ENCODE data around the gene PRKN.

PRKN gene

GRCh38 chr6:162125659-162126058 lies 601.9 kb downstream of the PRKN start:
- H3K4me3 ChIP-seq (IDR thresholded peaks at IDR 0.05; ENCODE audit: insufficient read depth, low read depth, low read length) = no peak overlapping the region
- H3K9ac ChIP-seq = no peak overlapping the region
- no peaks in the 10 kb centered on the region for H3K36me3 ChIP-seq (ENCODE audit: insufficient read depth)
- no peak overlapping the region for H3K27ac ChIP-seq
- H3K27me3 ChIP-seq (ENCODE audit: insufficient read depth, low read depth) = no peaks in the 10 kb centered on the region
- no peaks in the 10 kb centered on the region; the same call in 1 of the 2 replicates for H4K20me1 ChIP-seq (ENCODE audit: insufficient read depth)
- no peaks in the 10 kb centered on the region for H3K4me1 ChIP-seq (ENCODE audit: low read depth, poor library complexity, severe bottlenecking)
- no peak overlapping the region for H3K4me2 ChIP-seq
- no peaks in the 10 kb centered on the region for H3K79me2 ChIP-seq (ENCODE audit: insufficient read depth, low read depth)
- no peak overlapping the region for H2AFZ ChIP-seq (ENCODE audit: low read depth)
- no peak for TF ChIP-seq CTCF (conservative IDR thresholded peaks at IDR 0.05; ENCODE audit: low read depth, low read length)

GRCh38 chr6:162124710-162125435 lies 602.7 kb downstream of the PRKN start:
- Histone ChIP-seq H3K9ac (no peak overlapping the region), H3K27ac (no peak overlapping the region), H3K4me2 (no peak overlapping the region), H3K36me3 (ENCODE audit: insufficient read depth) (no peaks in the 10 kb centered on the region), H4K20me1 (ENCODE audit: insufficient read depth) (no peaks in the 10 kb centered on the region; the same call in 1 of the 2 replicates), H3K79me2 (ENCODE audit: insufficient read depth, low read depth) (no peaks in the 10 kb centered on the region), H3K27me3 (ENCODE audit: insufficient read depth, low read depth) (no peaks in the 10 kb centered on the region), H2AFZ (ENCODE audit: low read depth) (no peak overlapping the region), H3K4me3 (IDR thresholded peaks at IDR 0.05; ENCODE audit: insufficient read depth, low read depth, low read length) (no peak overlapping the region), H3K4me1 (ENCODE audit: low read depth, poor library complexity, severe bottlenecking) (no peaks in the 10 kb centered on the region)
- no peak for TF ChIP-seq CTCF (conservative IDR thresholded peaks at IDR 0.05; ENCODE audit: low read depth, low read length)

- 0 out of 2 replicates have a peak, but pooled peaks have one; percentile 18 for TF ChIP-seq CTCF (conservative IDR thresholded peaks at IDR 0.05; ENCODE audit: low read depth, low read length)
- H3K27ac ChIP-seq = no peak overlapping the region
- no peaks in the 10 kb centered on the region for H3K27me3 ChIP-seq (ENCODE audit: insufficient read depth, low read depth)
- H3K36me3 ChIP-seq (ENCODE audit: insufficient read depth) = no peaks in the 10 kb centered on the region
- H3K4me1 ChIP-seq (ENCODE audit: low read depth, poor library complexity, severe bottlenecking) = no peaks in the 10 kb centered on the region
- no peak overlapping the region for H2AFZ ChIP-seq (ENCODE audit: low read depth)
- H4K20me1 ChIP-seq (ENCODE audit: insufficient read depth) = no peaks in the 10 kb centered on the region; the same call in 1 of the 2 replicates
- no peaks in the 10 kb centered on the region for H3K79me2 ChIP-seq (ENCODE audit: insufficient read depth, low read depth)
- no peak overlapping the region for H3K4me2 ChIP-seq
- no peak overlapping the region for H3K9ac ChIP-seq
- no peak overlapping the region for H3K4me3 ChIP-seq (IDR thresholded peaks at IDR 0.05; ENCODE audit: insufficient read depth, low read depth, low read length)
These were observed 603.8 kb downstream of the PRKN start for GRCh38 chr6:162123797-162124196.

- Histone ChIP-seq H3K4me3 (IDR thresholded peaks at IDR 0.05; ENCODE audit: insufficient read depth, low read depth, low read length) (no peak overlapping the region), H3K36me3 (ENCODE audit: insufficient read depth) (no peaks in the 10 kb centered on the region), H3K4me2 (no peak overlapping the region), H3K27ac (no peak overlapping the region), H4K20me1 (ENCODE audit: insufficient read depth) (no peaks in the 10 kb centered on the region), H3K27me3 (ENCODE audit: insufficient read depth, low read depth) (no peaks in the 10 kb centered on the region), H3K9ac (no peak overlapping the region), H3K4me1 (ENCODE audit: low read depth, poor library complexity, severe bottlenecking) (no peaks in the 10 kb centered on the region), H2AFZ (ENCODE audit: low read depth) (no peak overlapping the region), H3K79me2 (ENCODE audit: insufficient read depth, low read depth) (no peaks in the 10 kb centered on the region)
- no peak for TF ChIP-seq CTCF (conservative IDR thresholded peaks at IDR 0.05; ENCODE audit: low read depth, low read length)
These were observed 608.2 kb downstream of the PRKN start for GRCh38 chr6:162119341-162119740.
